Choroid plexus epithelial cell (primary cell): Measurements from ENCODE around the gene SPINK14.

Experiments
- DNase-seq: peaks from one replicate; pipeline ENCODE4 v3.0.0-alpha.2; 2010; ENCODE audit warnings: low read depth
- H3K4me3 ChIP-seq: 2 replicates; pipeline ENCODE4 v1.5.1; 2011; ENCODE audit warnings: low read depth, mild to moderate bottlenecking, control low read depth, low read length, moderate library complexity
- CTCF ChIP-seq: conservative IDR thresholded peaks from 2 replicates; pipeline ENCODE4 v1.5.1; 2011; ENCODE audit warnings: low read depth, mild to moderate bottlenecking, control low read depth, inconsistent platforms, low read length, moderate library complexity

Gene SPINK14

GRCh38 chr5:148209151-148209770 lies 40.9 kb downstream of the SPINK14 start:
- H3K4me3 ChIP-seq = no peak overlapping the region
- no peak for DNase-seq
- no peak for TF ChIP-seq CTCF

- TF ChIP-seq CTCF = no peak
- no peak overlapping the region for H3K4me3 ChIP-seq
- DNase-seq = no peak
Observed at GRCh38 chr5:148214665-148215185, 46.4 kb downstream of the SPINK14 start.

GRCh38 chr5:148221508-148221907 lies 53.2 kb downstream of the SPINK14 start:
- no peak for DNase-seq
- H3K4me3 ChIP-seq = no peak overlapping the region
- TF ChIP-seq CTCF = no peak

- no peak for TF ChIP-seq CTCF
- no peak overlapping the region for H3K4me3 ChIP-seq
- no peak for DNase-seq
Observed at GRCh38 chr5:148224117-148224742, 55.9 kb downstream of the SPINK14 start.
